Measurements from ENCODE around the gene LIMS4.
"Not testable (repeated sequence)": the region's sequence is repeated elsewhere in the genome, so short reads cannot be mapped to it uniquely, and the experiment has no call there.

Gene LIMS4

GRCh38 chr2:110449127-110449947 is 23.3 kb downstream of the LIMS4 start:
- not testable (repeated sequence) for DNase-seq

DNA sequence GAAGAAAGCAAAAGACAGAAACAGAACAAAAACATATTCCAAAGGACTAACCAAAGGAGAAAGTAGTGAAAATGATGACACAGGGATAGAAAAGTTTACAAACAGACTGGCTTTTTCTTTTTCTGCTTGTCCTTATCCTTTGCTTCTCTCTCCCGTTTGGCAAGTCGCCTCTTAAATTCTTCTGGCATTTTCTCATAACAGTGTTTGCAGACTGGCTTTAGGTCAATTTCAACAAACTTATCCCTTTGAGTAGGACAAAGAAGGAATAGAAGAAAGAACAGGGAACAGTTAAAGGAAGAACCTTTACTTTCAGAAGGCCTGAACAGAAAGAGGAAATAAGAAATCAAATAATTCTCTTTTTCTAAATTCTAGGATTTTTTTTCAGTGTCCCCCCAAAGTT is 26.0 kb downstream of the LIMS4 start:
- not testable (repeated sequence) for DNase-seq

DNA sequence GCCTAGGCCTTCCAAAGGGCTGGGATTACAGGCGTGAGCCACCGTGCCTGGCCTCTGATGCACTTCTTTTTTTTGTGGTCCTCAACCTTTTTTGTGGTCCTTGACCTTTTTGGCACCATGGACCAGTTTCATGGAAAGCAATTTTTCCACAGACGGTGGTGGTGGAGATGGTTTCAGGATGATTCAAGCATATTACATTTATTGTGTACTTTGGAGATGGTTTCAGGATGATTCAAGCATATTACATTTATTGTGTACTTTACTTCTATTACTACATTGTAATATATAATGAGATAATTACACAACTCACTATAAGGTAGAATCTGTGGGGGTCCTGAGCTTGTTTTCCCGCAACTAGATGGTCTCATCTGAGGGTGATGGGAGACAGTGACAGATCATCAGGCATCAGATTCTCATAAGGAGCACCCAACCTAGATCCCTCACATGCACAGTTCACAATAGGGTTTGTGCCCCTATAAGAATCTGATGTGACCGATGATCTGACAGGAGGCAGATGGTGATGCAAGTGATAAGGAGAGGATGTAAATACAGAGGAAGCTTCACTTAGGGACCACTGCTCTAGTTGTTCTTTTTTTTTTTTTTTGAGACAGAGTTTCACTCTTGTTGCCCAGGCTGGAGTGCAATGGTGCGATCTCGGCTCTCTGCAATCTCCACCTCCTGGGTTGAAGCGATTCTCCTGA is 29.2 kb downstream of the LIMS4 start:
- DNase-seq = not testable (repeated sequence)

DNA sequence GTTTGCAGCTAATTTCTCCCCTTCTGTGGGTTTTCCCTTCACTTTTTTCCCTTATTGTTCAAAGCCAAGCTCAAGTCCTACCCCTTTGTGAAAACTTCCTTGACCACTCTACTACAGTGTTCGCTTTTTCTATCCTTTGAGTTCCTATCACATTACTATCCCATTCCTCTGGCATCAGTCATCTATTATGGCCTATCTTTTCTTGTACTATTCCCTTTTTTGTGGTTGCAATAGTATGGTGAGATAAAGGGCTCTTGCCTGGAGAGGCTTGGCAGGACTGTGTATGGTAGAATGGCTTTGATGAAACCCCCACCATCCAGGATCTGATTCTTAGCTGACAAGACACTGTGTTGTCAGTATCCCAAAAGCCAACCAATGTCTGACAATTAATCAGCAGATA is 30.7 kb downstream of the LIMS4 start:
- not testable (repeated sequence) for DNase-seq

GRCh38 chr2:110434565-110434964 is 38.1 kb downstream of the LIMS4 start:
- not testable (repeated sequence) for DNase-seq

GRCh38 chr2:110425725-110426124 is 46.9 kb downstream of the LIMS4 start:
- DNase-seq = not testable (repeated sequence)

DNA sequence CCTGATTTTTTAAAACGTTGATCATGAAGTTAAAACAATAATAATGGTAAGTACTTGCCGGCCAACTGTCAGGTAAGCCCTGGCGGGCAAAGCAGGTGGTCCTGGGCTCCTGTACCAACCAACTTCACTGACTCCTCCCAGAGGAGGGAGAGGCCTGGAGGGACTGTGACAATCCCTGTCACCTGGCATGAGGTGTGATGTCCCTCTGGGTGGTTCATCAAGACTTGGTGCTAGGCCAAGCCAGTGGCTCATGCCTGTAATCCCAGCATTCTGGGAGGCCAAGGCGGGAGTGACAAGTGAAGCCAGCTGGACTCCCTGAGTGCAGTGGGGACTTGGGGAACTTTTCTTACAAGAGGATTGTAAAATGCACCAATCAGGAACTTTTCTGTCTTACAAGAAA is 48.2 kb downstream of the LIMS4 start:
- DNase-seq = not testable (repeated sequence)

GRCh38 chr2:110423574-110423962 is 49.0 kb downstream of the LIMS4 start:
- DNase-seq = not testable (repeated sequence)

DNA sequence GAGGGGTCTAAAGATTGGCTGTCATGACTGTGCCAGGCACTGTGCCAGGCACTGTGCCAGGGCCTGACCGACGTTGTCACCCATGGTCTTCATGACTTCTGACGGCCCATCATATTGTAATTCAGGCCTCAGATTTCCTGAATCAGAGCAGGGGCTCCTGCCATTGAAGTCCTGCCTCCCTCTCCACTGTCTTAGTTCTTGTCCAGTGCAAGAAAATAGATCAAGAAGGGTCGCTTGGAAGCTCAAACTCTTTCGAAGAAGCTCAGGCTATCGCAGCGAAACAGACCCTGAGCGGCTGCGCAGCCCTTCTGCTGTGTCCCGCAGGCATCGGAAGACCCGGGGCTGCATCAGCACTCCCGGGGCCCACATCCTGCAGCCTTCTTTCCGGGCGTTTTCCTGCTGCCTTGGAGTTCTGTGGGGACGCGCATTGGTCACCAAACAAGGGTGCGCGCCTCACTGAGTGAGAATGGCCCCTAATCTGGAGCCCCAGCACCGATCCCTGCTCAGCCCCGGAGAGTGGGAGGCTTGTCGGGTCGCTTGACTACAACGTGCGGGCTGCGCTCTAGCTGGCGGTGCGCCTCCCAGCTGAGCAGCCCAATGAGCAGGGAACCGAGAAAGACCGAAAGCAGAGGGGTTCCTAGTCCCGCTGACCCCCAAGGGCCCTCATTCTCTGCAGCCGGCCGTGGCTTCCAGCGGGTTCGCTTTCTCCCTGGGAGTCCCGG is 49.6 kb downstream of the LIMS4 start:
- DNase-seq = not testable (repeated sequence)

DNA sequence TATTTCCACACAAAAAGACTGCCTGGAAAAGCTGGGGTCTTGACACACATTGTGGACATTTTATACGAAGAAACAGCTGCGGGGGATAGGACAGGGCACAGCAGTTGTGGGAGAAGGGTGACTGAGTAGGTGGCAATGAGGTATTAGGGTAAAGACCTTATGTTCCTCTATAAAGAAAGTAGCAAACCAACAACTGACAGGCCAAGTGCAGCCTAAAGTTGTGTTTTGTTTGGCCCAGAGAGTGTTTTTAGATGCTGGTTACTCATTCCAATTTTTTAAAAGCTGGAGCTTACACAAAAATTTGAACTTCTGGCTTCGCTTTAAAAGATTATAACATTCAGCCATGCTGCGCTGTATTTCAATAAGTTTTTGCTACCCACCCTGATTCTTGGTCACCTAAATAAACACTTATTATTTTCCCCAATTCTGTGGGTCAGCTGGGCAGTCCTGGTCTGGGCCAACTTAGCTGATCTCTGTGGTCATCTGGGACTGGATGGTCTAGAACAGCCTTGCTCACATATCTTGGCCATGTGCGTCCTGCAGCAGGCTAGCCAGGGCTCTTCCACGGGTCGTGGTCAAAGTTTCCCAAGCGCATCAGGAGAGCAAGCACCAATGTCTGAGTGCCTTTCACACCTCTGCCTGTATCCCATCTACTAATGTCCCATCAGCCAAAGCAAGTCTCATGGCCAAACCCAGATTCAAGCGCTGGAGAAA is 51.8 kb downstream of the LIMS4 start:
- not testable (repeated sequence) for DNase-seq

GRCh38 chr2:110407142-110407541 is 65.5 kb downstream of the LIMS4 start:
- not testable (repeated sequence) for DNase-seq

DNA sequence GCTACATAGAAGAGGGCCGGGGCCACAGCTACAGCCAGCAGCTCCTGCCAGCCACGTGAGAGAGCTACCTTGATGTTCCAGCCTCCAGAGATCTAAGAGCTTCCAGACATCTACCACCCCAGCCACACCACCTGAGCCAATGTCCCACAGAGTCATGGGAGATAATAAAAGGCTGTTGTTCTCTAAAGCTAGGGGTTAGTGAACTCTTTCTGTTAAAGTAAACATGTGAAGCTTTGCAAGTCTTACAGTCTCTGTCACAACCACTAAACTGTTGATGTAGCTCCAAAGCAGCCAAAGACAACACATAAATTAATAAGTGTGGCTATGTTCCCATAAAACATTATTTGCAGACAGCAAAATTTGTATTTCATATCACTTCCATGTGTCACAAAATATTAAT is 67.6 kb downstream of the LIMS4 start:
- DNase-seq = not testable (repeated sequence)

DNA sequence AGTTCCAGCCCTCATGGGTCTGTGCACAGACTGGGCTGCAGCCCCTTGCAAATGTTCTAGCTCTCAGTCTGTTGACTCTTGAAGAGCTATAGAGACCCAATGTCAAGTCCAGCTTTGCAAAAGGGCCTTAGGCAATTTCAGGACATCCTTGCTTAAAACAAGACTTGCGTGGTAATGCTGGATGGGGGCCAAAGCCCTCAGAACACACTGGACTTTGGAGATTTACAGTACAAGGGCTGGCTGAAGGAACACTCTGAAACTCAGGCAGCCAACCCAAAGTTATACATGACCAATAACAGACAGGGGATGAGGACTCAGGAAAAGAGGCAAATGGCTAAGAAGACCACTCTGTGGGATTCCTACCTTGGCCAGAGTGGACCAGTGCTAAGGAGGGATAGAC is 68.4 kb downstream of the LIMS4 start:
- not testable (repeated sequence) for DNase-seq

DNA sequence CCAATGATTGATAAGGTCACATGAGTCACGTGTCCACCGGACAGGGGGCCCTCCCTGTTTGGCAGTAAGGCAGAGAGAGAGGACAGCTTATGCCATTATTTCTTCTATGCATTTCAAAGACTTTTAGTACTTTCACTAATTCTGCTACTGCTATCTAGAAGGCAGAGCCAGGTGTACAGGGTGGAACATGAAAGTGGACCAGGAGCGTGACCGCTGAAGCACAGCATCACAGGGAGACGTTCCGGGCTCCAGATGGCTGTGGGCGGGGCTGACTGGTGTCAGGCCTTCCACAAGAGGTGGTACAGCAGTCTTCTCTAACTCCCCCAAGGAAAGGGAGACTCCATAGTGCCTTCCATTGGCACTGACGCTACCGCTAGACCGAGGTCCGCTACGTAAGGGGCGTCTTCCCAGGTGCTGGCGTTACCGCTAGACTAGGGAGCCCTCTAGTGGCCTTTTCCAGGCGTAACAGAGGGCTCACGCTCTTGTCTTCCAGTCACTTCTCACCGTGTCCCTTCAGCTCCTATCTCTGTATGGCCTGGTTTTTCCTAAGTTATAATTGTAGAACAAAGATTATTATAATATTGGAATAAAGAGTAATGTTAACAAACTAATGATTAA is 71.5 kb downstream of the LIMS4 start:
- DNase-seq = not testable (repeated sequence)

GRCh38 chr2:110399378-110399777 is 73.2 kb downstream of the LIMS4 start:
- DNase-seq = not testable (repeated sequence)

DNA sequence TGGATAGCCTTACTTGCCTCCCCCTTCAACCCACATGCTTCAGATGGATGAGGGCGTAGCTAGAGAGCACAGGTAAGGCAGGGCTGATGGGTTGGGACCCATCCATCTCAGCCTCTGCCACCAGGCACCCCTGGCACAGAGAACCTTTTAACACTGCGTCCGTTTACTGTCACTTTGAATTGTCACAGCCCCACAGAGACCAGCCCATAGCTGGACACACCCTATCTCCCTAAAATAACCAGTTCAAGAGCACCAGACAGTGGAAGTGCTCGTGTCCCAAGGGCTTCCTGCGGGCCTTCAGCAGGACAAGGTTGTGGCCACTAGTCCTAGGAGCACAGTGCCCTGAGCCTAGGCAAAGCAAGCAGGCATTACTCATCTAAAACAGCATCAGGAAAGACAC is 76.6 kb downstream of the LIMS4 start:
- DNase-seq = not testable (repeated sequence)
